Neural cell (in vitro differentiated cells): ENCODE measurements around the gene PAK5. TPM values are rescaled to one million over a fixed set of nuclear protein-coding genes. Genes with fewer than 3 reads are reported as not detected.

Source experiments
- H2AFZ ChIP-seq: fragments of 200-600, 300-800 bp; sonication (generic), shearing (Covaris generic); 2 replicates; pipeline ENCODE4 v1.6.0; 2014; ENCODE audit warnings: low read depth, mild to moderate bottlenecking, antibody characterized with exemption, low read length, moderate library complexity
- H3F3A ChIP-seq: fragments of 200-600 bp; shearing (Covaris generic); 2 replicates; pipeline ENCODE4 v1.6.1; 2016; ENCODE audit warnings: mild to moderate bottlenecking, moderate library complexity, mixed read lengths, antibody characterized with exemption, low read length; ENCODE audit not compliant: insufficient read depth, poor library complexity, severe bottlenecking
- H3K27ac ChIP-seq: fragments of 200-600, 300-800 bp; sonication (generic), shearing (Covaris generic); 2 replicates; pipeline ENCODE4 v1.5.1; 2014; ENCODE audit warnings: mild to moderate bottlenecking, low read length, moderate library complexity
- H3K27me3 ChIP-seq: fragments of 300-800, 200-600 bp; sonication (generic), shearing (Covaris generic); 2 replicates; pipeline ENCODE4 v1.6.0; 2014; ENCODE audit warnings: mild to moderate bottlenecking, low read depth, low read length, moderate library complexity; ENCODE audit not compliant: insufficient read depth
- H3K36me3 ChIP-seq: fragments of 300-800, 200-600 bp; sonication (generic), shearing (Covaris generic); 2 replicates; pipeline ENCODE4 v1.5.1; 2014; ENCODE audit warnings: mild to moderate bottlenecking, antibody characterized with exemption, low read length, moderate library complexity; ENCODE audit not compliant: insufficient read depth
- H3K4me2 ChIP-seq: fragments of 300-800, 200-600 bp; sonication (generic), shearing (Covaris generic); 2 replicates; pipeline ENCODE4 v1.6.0; 2014; ENCODE audit warnings: mild to moderate bottlenecking, low read length
- H3K4me3 ChIP-seq: fragments of 300-800, 200-600 bp; sonication (generic), shearing (Covaris generic); 2 replicates; pipeline ENCODE4 v1.5.1; 2014; ENCODE audit warnings: mild to moderate bottlenecking, low read length, moderate library complexity
- H3K79me2 ChIP-seq: fragments of 200-600 bp; shearing (Covaris generic); replicated peaks from 2 replicates; pipeline ENCODE4 v1.6.0; 2014; ENCODE audit warnings: mild to moderate bottlenecking, low read length, moderate library complexity; ENCODE audit not compliant: insufficient read depth
- H3K9ac ChIP-seq: fragments of 300-800, 200-600 bp; sonication (generic), shearing (Covaris generic); 2 replicates; pipeline ENCODE4 v1.6.1; 2016; ENCODE audit warnings: mild to moderate bottlenecking, low read length, mixed read lengths
- H3K9me2 ChIP-seq: fragments of 200-600 bp; shearing (Covaris generic); 2 replicates; pipeline ENCODE4 v1.6.1; 2016; ENCODE audit warnings: mild to moderate bottlenecking, low read length, mixed read lengths; ENCODE audit not compliant: insufficient read depth
- H3K9me3 ChIP-seq: fragments of 200-600, 300-800 bp; sonication (generic), shearing (Covaris generic); 2 replicates; pipeline ENCODE4 v1.6.1; 2016; ENCODE audit warnings: mild to moderate bottlenecking, mixed run types, low read length, moderate library complexity, mixed read lengths
- H4K20me1 ChIP-seq: fragments of 200-600 bp; shearing (Covaris generic); 2 replicates; pipeline ENCODE4 v1.6.1; 2016; ENCODE audit warnings: mild to moderate bottlenecking, mixed run types; ENCODE audit not compliant: insufficient read depth
- CTCF ChIP-seq: fragments of 450-650 bp; IDR thresholded peaks from 2 replicates; pipeline ENCODE4 v1.5.1; 2014; ENCODE audit warnings: antibody characterized with exemption, mild to moderate bottlenecking, moderate library complexity; ENCODE audit not compliant: poor library complexity, severe bottlenecking
- EP300 ChIP-seq: fragments of 450-650 bp; conservative IDR thresholded peaks from 2 replicates; pipeline ENCODE4 v1.6.1; 2014; ENCODE audit warnings: antibody characterized with exemption, mild to moderate bottlenecking, moderate library complexity; ENCODE audit not compliant: poor library complexity, severe bottlenecking
- EZH2 ChIP-seq: fragments of 200-600, 300-800 bp; shearing (Covaris generic), sonication (generic); IDR thresholded peaks from 2 replicates; pipeline ENCODE4 v1.6.1; 2014; ENCODE audit warnings: antibody characterized with exemption, low read length, borderline replicate concordance, mild to moderate bottlenecking; ENCODE audit not compliant: insufficient read depth, poor library complexity, severe bottlenecking
- MXI1 ChIP-seq: fragments of 450-650 bp; conservative IDR thresholded peaks from 2 replicates; pipeline ENCODE4 v1.6.1; 2014; ENCODE audit warnings: antibody characterized with exemption, mild to moderate bottlenecking; ENCODE audit not compliant: poor library complexity, severe bottlenecking
- POLR2AphosphoS5 ChIP-seq: IDR thresholded peaks from 2 replicates; pipeline ENCODE4 v1.6.1; 2012
- RAD21 ChIP-seq: fragments of 450-650 bp; conservative IDR thresholded peaks from 2 replicates; pipeline ENCODE4 v1.6.1; 2014; ENCODE audit warnings: antibody characterized with exemption, mild to moderate bottlenecking, moderate library complexity
- REST ChIP-seq: IDR thresholded peaks from 2 replicates; pipeline ENCODE4 v1.6.1; 2012; ENCODE audit warnings: borderline replicate concordance
- SMC3 ChIP-seq: fragments of 450-650 bp; conservative IDR thresholded peaks from 2 replicates; pipeline ENCODE4 v1.6.1; 2014; ENCODE audit warnings: antibody characterized with exemption, mild to moderate bottlenecking, moderate library complexity; ENCODE audit not compliant: poor library complexity
- TAF1 ChIP-seq: IDR thresholded peaks from 2 replicates; pipeline ENCODE4 v1.6.1; 2012; ENCODE audit warnings: low read depth
- polyA plus RNA-seq: library from polyadenylated mRNA; depleted of rRNA; stranded (reverse); fragments of >200 nt; gene quantifications from 2 replicates; pipeline ENCODE4 v1.2.3, GENCODE V29; 2014

The PAK5 gene
- polyA plus RNA-seq, 1 donor from 2014 or later = 48.3 TPM

GRCh38 chr20:9602847-9603183 is 236.1 kb downstream of the PAK5 start:
- H3K4me3 ChIP-seq = no peak overlapping the region
- no peak overlapping the region for H3K9ac ChIP-seq
- no peaks in the 10 kb centered on the region for H3K9me2 ChIP-seq
- H3K79me2 ChIP-seq = no peaks in the 10 kb centered on the region
- no peak overlapping the region for H2AFZ ChIP-seq
- no peaks in the 10 kb centered on the region for H4K20me1 ChIP-seq
- H3K36me3 ChIP-seq = no peaks in the 10 kb centered on the region
- no peaks in the 10 kb centered on the region for H3K9me3 ChIP-seq
- H3K4me2 ChIP-seq = no peak overlapping the region
- TF ChIP-seq EP300 (no peak), POLR2AphosphoS5 (no peak), EZH2 (no peak), CTCF (no peak), REST (no peak), SMC3 (no peak), TAF1 (no peak), MXI1 (no peak), RAD21 (no peak)
- no peak overlapping the region for H3K27ac ChIP-seq
- H3K27me3 ChIP-seq = no peaks in the 10 kb centered on the region
- no peaks in the 10 kb centered on the region for H3F3A ChIP-seq

- H3K27ac ChIP-seq = peak overlapping the region; percentile 31
- no peak overlapping the region for H2AFZ ChIP-seq
- H3K9me3 ChIP-seq = no peaks in the 10 kb centered on the region
- no peak overlapping the region for H3K4me2 ChIP-seq
- no peaks in the 10 kb centered on the region for H4K20me1 ChIP-seq
- TF ChIP-seq RAD21 (no peak), SMC3 (no peak), MXI1 (no peak), CTCF (peak; percentile 21), POLR2AphosphoS5 (peak; percentile 17)
- H3K79me2 ChIP-seq = no peaks in the 10 kb centered on the region
- H3K9ac ChIP-seq = peak overlapping the region; percentile 9
- no peaks in the 10 kb centered on the region for H3F3A ChIP-seq
- H3K27me3 ChIP-seq = no peaks in the 10 kb centered on the region
- H3K4me3 ChIP-seq = no peak overlapping the region
- H3K9me2 ChIP-seq = no peaks in the 10 kb centered on the region
- peaks cover 6% of the 10 kb centered on the region for H3K36me3 ChIP-seq
Observed at GRCh38 chr20:9600562-9600961, 238.3 kb downstream of the PAK5 start.
